IPS DF 19.7 (cell line): ENCODE measurements around the gene SLC6A7.
"Not testable (repeated sequence)": the region's sequence is repeated elsewhere in the genome, so short reads cannot be mapped to it uniquely, and the experiment has no call there.

Experiments
- DNase-seq: peaks from one replicate; pipeline ENCODE4 v3.0.0-alpha.2; 2013; ENCODE audit warnings: low read depth, low spot score

SLC6A7 gene

GRCh38 chr5:150217038-150217437 lies 27.2 kb downstream of the SLC6A7 start:
- no peak for DNase-seq

- DNase-seq, result no peak
These were observed 28.2 kb downstream of the SLC6A7 start for GRCh38 chr5:150217873-150218692.

- DNase-seq, result no peak
These were observed 28.8 kb downstream of the SLC6A7 start for GRCh38 chr5:150218693-150219035.

- DNase-seq, result no peak
These were observed 29.3 kb downstream of the SLC6A7 start for GRCh38 chr5:150219142-150219541.

GRCh38 chr5:150219861-150220260 lies 30.0 kb downstream of the SLC6A7 start:
- no peak for DNase-seq

GRCh38 chr5:150221471-150221870 lies 31.6 kb downstream of the SLC6A7 start:
- DNase-seq, result no peak

- no peak for DNase-seq
These were observed 33.0 kb downstream of the SLC6A7 start for GRCh38 chr5:150222906-150223305.

GRCh38 chr5:150223474-150223873 lies 33.6 kb downstream of the SLC6A7 start:
- no peak for DNase-seq

GRCh38 chr5:150224483-150225027 lies 34.7 kb downstream of the SLC6A7 start:
- no peak for DNase-seq

- DNase-seq, result no peak
These were observed 37.2 kb downstream of the SLC6A7 start for GRCh38 chr5:150227036-150227435.

GRCh38 chr5:150227606-150228273 lies 37.9 kb downstream of the SLC6A7 start:
- no peak for DNase-seq

- no peak for DNase-seq
These were observed 39.7 kb downstream of the SLC6A7 start for GRCh38 chr5:150229571-150229970.

- no peak for DNase-seq
These were observed 41.0 kb downstream of the SLC6A7 start for GRCh38 chr5:150230842-150231241.

GRCh38 chr5:150233706-150234105 lies 43.8 kb downstream of the SLC6A7 start:
- not testable (repeated sequence) for DNase-seq

- no peak for DNase-seq
These were observed 45.0 kb downstream of the SLC6A7 start for GRCh38 chr5:150234576-150235499.

- no peak for DNase-seq
These were observed 45.6 kb downstream of the SLC6A7 start for GRCh38 chr5:150235500-150235854.

GRCh38 chr5:150236313-150236712 lies 46.5 kb downstream of the SLC6A7 start:
- DNase-seq, result no peak

- no peak for DNase-seq
These were observed 47.3 kb downstream of the SLC6A7 start for GRCh38 chr5:150236981-150237754.

- DNase-seq, result no peak
These were observed 48.8 kb downstream of the SLC6A7 start for GRCh38 chr5:150238646-150239045.

- DNase-seq, result no peak
These were observed 49.4 kb downstream of the SLC6A7 start for GRCh38 chr5:150239099-150239793.

- no peak for DNase-seq
These were observed 49.9 kb downstream of the SLC6A7 start for GRCh38 chr5:150239794-150240122.
